NB4 (cell line): ENCODE data around the gene ZMYND15.

Experiments used
- POLR2A ChIP-seq: IDR thresholded peaks from 2 replicates; pipeline ENCODE4 v1.6.1; 2011; ENCODE audit warnings: mild to moderate bottlenecking; ENCODE audit not compliant: insufficient read length; ENCODE audit errors: extremely low read depth
- TF ChIP-seq, protein P1 (sequence below): IDR thresholded peaks from one replicate; pipeline ENCODE4 v1.5.1; 2012; ENCODE audit warnings: low read depth, low read length

DNA sequence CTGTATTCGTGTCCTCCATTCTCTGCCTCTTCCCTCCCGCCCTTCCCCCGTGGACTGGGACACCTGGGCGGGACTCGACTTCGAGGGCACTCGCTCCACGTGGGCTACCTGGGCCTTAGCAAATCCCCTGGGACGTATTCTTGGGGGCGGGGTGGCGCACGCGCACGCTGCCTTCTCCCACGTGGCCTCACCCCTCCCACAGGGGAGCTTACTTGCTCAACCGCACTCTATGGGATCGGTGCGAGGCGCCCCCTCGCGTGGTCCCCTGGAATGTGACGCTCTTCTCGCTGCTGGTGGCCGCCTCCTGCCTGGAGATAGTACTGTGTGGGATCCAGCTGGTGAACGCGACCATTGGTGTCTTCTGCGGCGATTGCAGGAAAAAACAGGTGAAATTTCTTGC is 43.0 kb downstream of the ZMYND15 start:
- TF ChIP-seq, protein P1, sequence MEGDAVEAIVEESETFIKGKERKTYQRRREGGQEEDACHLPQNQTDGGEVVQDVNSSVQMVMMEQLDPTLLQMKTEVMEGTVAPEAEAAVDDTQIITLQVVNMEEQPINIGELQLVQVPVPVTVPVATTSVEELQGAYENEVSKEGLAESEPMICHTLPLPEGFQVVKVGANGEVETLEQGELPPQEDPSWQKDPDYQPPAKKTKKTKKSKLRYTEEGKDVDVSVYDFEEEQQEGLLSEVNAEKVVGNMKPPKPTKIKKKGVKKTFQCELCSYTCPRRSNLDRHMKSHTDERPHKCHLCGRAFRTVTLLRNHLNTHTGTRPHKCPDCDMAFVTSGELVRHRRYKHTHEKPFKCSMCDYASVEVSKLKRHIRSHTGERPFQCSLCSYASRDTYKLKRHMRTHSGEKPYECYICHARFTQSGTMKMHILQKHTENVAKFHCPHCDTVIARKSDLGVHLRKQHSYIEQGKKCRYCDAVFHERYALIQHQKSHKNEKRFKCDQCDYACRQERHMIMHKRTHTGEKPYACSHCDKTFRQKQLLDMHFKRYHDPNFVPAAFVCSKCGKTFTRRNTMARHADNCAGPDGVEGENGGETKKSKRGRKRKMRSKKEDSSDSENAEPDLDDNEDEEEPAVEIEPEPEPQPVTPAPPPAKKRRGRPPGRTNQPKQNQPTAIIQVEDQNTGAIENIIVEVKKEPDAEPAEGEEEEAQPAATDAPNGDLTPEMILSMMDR, result no peak
- TF ChIP-seq POLR2A, result no peak
